ENCODE data around the gene CDH8.

The CDH8 gene

DNA sequence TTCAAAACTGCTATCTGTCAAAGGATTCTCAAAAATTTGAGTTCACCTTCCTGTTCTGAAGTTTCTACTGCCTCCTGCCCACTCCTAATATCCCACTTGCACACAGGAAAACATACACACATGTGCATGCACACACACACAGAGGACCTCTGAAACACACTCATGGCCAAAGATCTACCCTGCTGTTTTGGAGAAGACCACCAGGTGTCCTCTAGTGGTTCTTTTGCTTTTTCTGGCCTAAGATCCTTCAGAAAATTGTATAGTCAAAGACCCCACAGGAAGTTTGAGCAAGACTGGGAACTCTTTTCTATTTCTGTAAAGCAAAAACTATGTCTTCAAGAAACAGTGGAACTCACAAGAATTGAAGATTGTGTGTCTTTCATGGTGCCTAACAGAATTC lies 90.2 kb downstream of the CDH8 start:
- Histone ChIP-seq H4K91ac (ENCODE audit: low read depth, low read length, poor library complexity) (no peak overlapping the region), H3K27me3 (ENCODE audit: control insufficient read depth in 3 of 3, insufficient read depth in 3 of 3, low read depth in 1 of 3, low read length in 3 of 3) (no peaks in the 10 kb centered on the region), H3K27ac (replicated peaks; ENCODE audit: low read length) (no peak overlapping the region), H3K9ac (ENCODE audit: low read depth, low read length, poor library complexity) (no peak overlapping the region), H3K18ac (ENCODE audit: low read length) (no peak overlapping the region), H3K4me1 (ENCODE audit: control insufficient read depth in 2 of 2, insufficient read depth in 1 of 2, low read depth in 1 of 2, low read length in 2 of 2) (peaks cover 4 to 8% of the 10 kb centered on the region in 2 donors), H2BK5ac (ENCODE audit: low read length) (no peak overlapping the region), H2BK15ac (ENCODE audit: low read length) (no peak overlapping the region), H2AFZ (ENCODE audit: low read length) (no peak overlapping the region), H3K14ac (ENCODE audit: low read length) (no peak overlapping the region), H3K4me2 (ENCODE audit: insufficient read depth, low read length, poor library complexity, severe bottlenecking) (no peak overlapping the region), H2BK12ac (ENCODE audit: low read length) (no peak overlapping the region), H3K79me1 (ENCODE audit: low read depth, low read length) (no peaks in the 10 kb centered on the region), H3K4ac (ENCODE audit: low read length) (no peak overlapping the region), H3K23ac (ENCODE audit: low read depth, low read length, poor library complexity) (no peak overlapping the region), H2AK5ac (ENCODE audit: low read depth, low read length) (no peak overlapping the region), H3K4me3 (ENCODE audit: low read length in 2 of 2) (no peak overlapping the region), H4K8ac (ENCODE audit: low read depth, low read length) (no peak overlapping the region), H3K36me3 (replicated peaks in 1 of 2; ENCODE audit: control insufficient read depth in 2 of 2, insufficient read depth in 2 of 2, low read length in 2 of 2) (no peaks in the 10 kb centered on the region), H2BK120ac (ENCODE audit: low read depth, low read length) (no peak overlapping the region), H3K9me3 (replicated peaks in 1 of 2; ENCODE audit: control insufficient read depth in 2 of 2, insufficient read depth in 1 of 2, low read depth in 1 of 2, low read length in 2 of 2) (peaks cover 0 to 2% of the 10 kb centered on the region in 2 donors)
- no peak for DNase-seq (ENCODE audit: low spot score)

DNA sequence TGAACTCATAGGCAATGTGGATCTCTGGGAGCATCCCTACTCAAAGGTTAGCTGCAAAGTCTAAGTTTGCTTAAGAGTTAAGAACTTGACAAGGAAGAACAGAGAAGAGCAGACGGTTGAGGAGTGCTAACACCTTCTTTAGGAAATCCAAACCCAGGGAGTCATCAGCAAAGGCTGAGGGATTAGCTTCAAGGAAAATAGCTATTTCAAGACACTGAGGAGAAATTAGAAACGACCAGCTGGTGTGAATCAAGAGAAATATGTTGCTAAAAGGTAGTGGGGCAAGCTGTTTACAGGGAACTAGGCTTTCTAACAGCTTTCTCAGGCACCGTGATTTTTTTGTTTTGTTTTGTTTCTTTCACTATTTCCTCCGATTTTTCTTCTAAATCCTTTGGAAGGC lies 90.7 kb downstream of the CDH8 start:
- H3K14ac ChIP-seq (ENCODE audit: low read length) = no peak overlapping the region
- no peak overlapping the region for H3K4me3 ChIP-seq (ENCODE audit: low read length in 2 of 2)
- H3K4ac ChIP-seq (ENCODE audit: low read length) = no peak overlapping the region
- H2BK120ac ChIP-seq (ENCODE audit: low read depth, low read length) = no peak overlapping the region
- no peak overlapping the region for H3K18ac ChIP-seq (ENCODE audit: low read length)
- H3K27ac ChIP-seq (replicated peaks; ENCODE audit: low read length) = no peak overlapping the region
- peaks cover 4 to 8% of the 10 kb centered on the region in 2 donors for H3K4me1 ChIP-seq (ENCODE audit: control insufficient read depth in 2 of 2, insufficient read depth in 1 of 2, low read depth in 1 of 2, low read length in 2 of 2)
- H2AFZ ChIP-seq (ENCODE audit: low read length) = no peak overlapping the region
- peaks cover 0 to 2% of the 10 kb centered on the region in 2 donors for H3K9me3 ChIP-seq (replicated peaks in 1 of 2; ENCODE audit: control insufficient read depth in 2 of 2, insufficient read depth in 1 of 2, low read depth in 1 of 2, low read length in 2 of 2)
- no peaks in the 10 kb centered on the region for H3K27me3 ChIP-seq (ENCODE audit: control insufficient read depth in 3 of 3, insufficient read depth in 3 of 3, low read depth in 1 of 3, low read length in 3 of 3)
- H3K23ac ChIP-seq (ENCODE audit: low read depth, low read length, poor library complexity) = no peak overlapping the region
- H2BK15ac ChIP-seq (ENCODE audit: low read length) = no peak overlapping the region
- no peak overlapping the region for H4K8ac ChIP-seq (ENCODE audit: low read depth, low read length)
- no peak for DNase-seq (ENCODE audit: low spot score)
- H2AK5ac ChIP-seq (ENCODE audit: low read depth, low read length) = no peak overlapping the region
- no peaks in the 10 kb centered on the region for H3K36me3 ChIP-seq (replicated peaks in 1 of 2; ENCODE audit: control insufficient read depth in 2 of 2, insufficient read depth in 2 of 2, low read length in 2 of 2)
- H2BK12ac ChIP-seq (ENCODE audit: low read length) = no peak overlapping the region
- H3K9ac ChIP-seq (ENCODE audit: low read depth, low read length, poor library complexity) = no peak overlapping the region
- no peak overlapping the region for H2BK5ac ChIP-seq (ENCODE audit: low read length)
- H3K79me1 ChIP-seq (ENCODE audit: low read depth, low read length) = no peaks in the 10 kb centered on the region
- no CpG with 5 or more reads among the region's 4 CpGs for WGBS, 2 donors (ENCODE audit: extremely low coverage in 2 of 2, insufficient read length in 2 of 2, insufficient replicate concordance in 1 of 2)
- H4K91ac ChIP-seq (ENCODE audit: low read depth, low read length, poor library complexity) = no peak overlapping the region
- no peak overlapping the region for H3K4me2 ChIP-seq (ENCODE audit: insufficient read depth, low read length, poor library complexity, severe bottlenecking)

DNA sequence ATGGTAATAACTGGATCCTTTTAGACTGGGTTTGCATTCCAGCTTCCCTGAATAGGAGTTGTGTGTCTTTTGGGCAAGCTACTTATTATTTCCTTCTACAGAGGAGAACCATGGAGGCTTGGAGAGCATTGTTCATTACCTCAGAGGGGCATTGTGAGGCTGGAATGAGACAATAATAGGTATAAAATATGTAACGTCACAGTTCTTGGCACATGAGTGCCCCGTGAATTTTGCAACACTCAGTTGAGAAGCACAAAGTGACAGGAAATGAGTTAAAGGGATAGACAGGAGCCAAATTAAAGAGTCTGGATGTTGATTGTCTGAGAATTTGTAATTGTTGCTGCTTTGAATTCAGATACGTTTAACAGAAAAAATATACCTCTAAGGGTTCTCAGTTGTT lies 92.2 kb downstream of the CDH8 start:
- no peak for DNase-seq (ENCODE audit: low spot score)
- Histone ChIP-seq H3K4me2 (ENCODE audit: insufficient read depth, low read length, poor library complexity, severe bottlenecking) (no peak overlapping the region), H4K8ac (ENCODE audit: low read depth, low read length) (no peak overlapping the region), H2AK5ac (ENCODE audit: low read depth, low read length) (no peak overlapping the region), H3K4me1 (ENCODE audit: control insufficient read depth in 2 of 2, insufficient read depth in 1 of 2, low read depth in 1 of 2, low read length in 2 of 2) (peaks cover 4 to 8% of the 10 kb centered on the region in 2 donors), H2BK15ac (ENCODE audit: low read length) (no peak overlapping the region), H3K18ac (ENCODE audit: low read length) (no peak overlapping the region), H2BK12ac (ENCODE audit: low read length) (no peak overlapping the region), H2BK5ac (ENCODE audit: low read length) (no peak overlapping the region), H3K14ac (ENCODE audit: low read length) (no peak overlapping the region), H3K9ac (ENCODE audit: low read depth, low read length, poor library complexity) (no peak overlapping the region), H3K9me3 (replicated peaks in 1 of 2; ENCODE audit: control insufficient read depth in 2 of 2, insufficient read depth in 1 of 2, low read depth in 1 of 2, low read length in 2 of 2) (peaks cover 0 to 1% of the 10 kb centered on the region in 2 donors), H3K27ac (replicated peaks; ENCODE audit: low read length) (no peak overlapping the region), H4K91ac (ENCODE audit: low read depth, low read length, poor library complexity) (no peak overlapping the region), H3K4me3 (ENCODE audit: low read length in 2 of 2) (no peak overlapping the region), H2BK120ac (ENCODE audit: low read depth, low read length) (no peak overlapping the region), H3K23ac (ENCODE audit: low read depth, low read length, poor library complexity) (no peak overlapping the region), H3K79me1 (ENCODE audit: low read depth, low read length) (no peaks in the 10 kb centered on the region), H3K4ac (ENCODE audit: low read length) (no peak overlapping the region), H3K27me3 (ENCODE audit: control insufficient read depth in 3 of 3, insufficient read depth in 3 of 3, low read depth in 1 of 3, low read length in 3 of 3) (no peaks in the 10 kb centered on the region), H2AFZ (ENCODE audit: low read length) (no peak overlapping the region), H3K36me3 (replicated peaks in 1 of 2; ENCODE audit: control insufficient read depth in 2 of 2, insufficient read depth in 2 of 2, low read length in 2 of 2) (no peaks in the 10 kb centered on the region)
- WGBS, 2 donors (ENCODE audit: extremely low coverage in 2 of 2, insufficient read length in 2 of 2, insufficient replicate concordance in 1 of 2) = no CpG with 5 or more reads among the region's 3 CpGs

DNA sequence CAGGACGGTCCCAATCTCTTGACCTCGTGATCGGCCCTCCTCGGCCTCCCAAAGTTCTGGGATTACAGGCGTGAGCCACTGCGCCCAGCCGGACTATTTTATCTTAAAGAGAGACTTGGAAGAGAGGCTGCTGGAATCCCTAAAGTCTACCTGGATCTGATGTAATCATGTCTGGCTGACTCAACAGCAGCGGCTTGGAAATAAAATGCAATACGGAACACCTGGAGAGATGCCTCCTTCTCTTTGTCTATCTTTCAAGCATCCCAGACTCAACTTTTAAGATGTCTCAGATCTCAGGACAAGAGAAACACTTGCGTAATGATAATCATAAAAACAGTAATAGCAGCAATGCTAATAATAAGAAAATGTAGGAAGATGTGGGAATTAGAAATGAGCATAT lies 95.6 kb downstream of the CDH8 start:
- no peak overlapping the region for H3K4me2 ChIP-seq (ENCODE audit: insufficient read depth, low read length, poor library complexity, severe bottlenecking)
- no peaks in the 10 kb centered on the region for H3K36me3 ChIP-seq (replicated peaks in 1 of 2; ENCODE audit: control insufficient read depth in 2 of 2, insufficient read depth in 2 of 2, low read length in 2 of 2)
- H2BK5ac ChIP-seq (ENCODE audit: low read length) = no peak overlapping the region
- no peak overlapping the region for H2AFZ ChIP-seq (ENCODE audit: low read length)
- no peak overlapping the region for H2BK120ac ChIP-seq (ENCODE audit: low read depth, low read length)
- H3K9ac ChIP-seq (ENCODE audit: low read depth, low read length, poor library complexity) = no peak overlapping the region
- H3K23ac ChIP-seq (ENCODE audit: low read depth, low read length, poor library complexity) = no peak overlapping the region
- no peak overlapping the region for H4K8ac ChIP-seq (ENCODE audit: low read depth, low read length)
- H3K4ac ChIP-seq (ENCODE audit: low read length) = no peak overlapping the region
- no peaks in the 10 kb centered on the region for H3K79me1 ChIP-seq (ENCODE audit: low read depth, low read length)
- H3K27ac ChIP-seq (replicated peaks; ENCODE audit: low read length) = no peak overlapping the region
- no peak overlapping the region for H2BK15ac ChIP-seq (ENCODE audit: low read length)
- DNase-seq (ENCODE audit: low spot score) = no peak
- H3K4me1 ChIP-seq (ENCODE audit: control insufficient read depth in 2 of 2, insufficient read depth in 1 of 2, low read depth in 1 of 2, low read length in 2 of 2) = peaks cover 4 to 7% of the 10 kb centered on the region in 2 donors
- no peak overlapping the region for H3K14ac ChIP-seq (ENCODE audit: low read length)
- H3K9me3 ChIP-seq (replicated peaks in 1 of 2; ENCODE audit: control insufficient read depth in 2 of 2, insufficient read depth in 1 of 2, low read depth in 1 of 2, low read length in 2 of 2) = no peaks in the 10 kb centered on the region
- H3K4me3 ChIP-seq (ENCODE audit: low read length in 2 of 2) = no peak overlapping the region
- H3K18ac ChIP-seq (ENCODE audit: low read length) = no peak overlapping the region
- no CpG with 5 or more reads among the region's 10 CpGs for WGBS, 2 donors (ENCODE audit: extremely low coverage in 2 of 2, insufficient read length in 2 of 2, insufficient replicate concordance in 1 of 2)
- no peak overlapping the region for H2AK5ac ChIP-seq (ENCODE audit: low read depth, low read length)
- H3K27me3 ChIP-seq (ENCODE audit: control insufficient read depth in 3 of 3, insufficient read depth in 3 of 3, low read depth in 1 of 3, low read length in 3 of 3) = no peaks in the 10 kb centered on the region
- H2BK12ac ChIP-seq (ENCODE audit: low read length) = no peak overlapping the region
- no peak overlapping the region for H4K91ac ChIP-seq (ENCODE audit: low read depth, low read length, poor library complexity)
